HTERT RPE-1 (cell line): ENCODE measurements around the gene ZSCAN30.
"Not testable (repeated sequence)": the region's sequence is repeated elsewhere in the genome, so short reads cannot be mapped to it uniquely, and the experiment has no call there.

Experiments used
- in situ Hi-C: fragments of 300-500 bp; cut with MboI; formaldehyde crosslinking; loops from 4 replicates; pipeline ENCODE4 v1.14.3; 2020; ENCODE audit warnings: low sequenced_read_pairs

ZSCAN30 gene

GRCh38 chr18:35239314-35239713 lies 50.7 kb downstream of the ZSCAN30 start:
- in situ Hi-C loops: no loop called here

- in situ Hi-C loops: no loop called here
These were observed 53.3 kb downstream of the ZSCAN30 start for GRCh38 chr18:35236571-35237363.

GRCh38 chr18:35231052-35231451 lies 59.0 kb downstream of the ZSCAN30 start:
- in situ Hi-C loops: no loop called here

- in situ Hi-C loops: no loop called here
These were observed 62.8 kb downstream of the ZSCAN30 start for GRCh38 chr18:35227254-35227653.

- in situ Hi-C loops: no loop called here
These were observed 66.2 kb downstream of the ZSCAN30 start for GRCh38 chr18:35223797-35224196.

GRCh38 chr18:35220424-35220823 lies 69.6 kb downstream of the ZSCAN30 start:
- in situ Hi-C loops: no loop called here

GRCh38 chr18:35219331-35219730 lies 70.7 kb downstream of the ZSCAN30 start:
- in situ Hi-C loops: not testable (repeated sequence)

GRCh38 chr18:35216611-35217010 lies 73.4 kb downstream of the ZSCAN30 start:
- in situ Hi-C loops: not testable (repeated sequence)

GRCh38 chr18:35215026-35215425 lies 75.0 kb downstream of the ZSCAN30 start:
- in situ Hi-C loops: no loop called here

- in situ Hi-C loops: not testable (repeated sequence)
These were observed 84.1 kb downstream of the ZSCAN30 start for GRCh38 chr18:35205746-35206458.

- in situ Hi-C loops: no loop called here
These were observed 84.8 kb downstream of the ZSCAN30 start for GRCh38 chr18:35205199-35205712.

GRCh38 chr18:35203067-35203466 lies 87.0 kb downstream of the ZSCAN30 start:
- in situ Hi-C loops: no loop called here

- in situ Hi-C loops: no loop called here
These were observed 88.6 kb downstream of the ZSCAN30 start for GRCh38 chr18:35201256-35201931.
